PC-3 (cell line): Measurements from ENCODE around the gene GNAT3. TPM values are rescaled to one million over a fixed set of nuclear protein-coding genes. Genes with fewer than 3 reads are reported as not detected.
A peak's percentile ranks its signal among the peaks of the same experiment; 100 is the strongest.

ENCODE experiments used
- ATAC-seq: fragments of 200-7000 bp; cut with Tn5 transposase; 2 replicates; pipeline ENCODE4 v1.9.1; 2020; ENCODE audit warnings: mild to moderate bottlenecking, moderate library complexity
- BruUV-seq: library from RNA; stranded (reverse); fragments of 400-500 nt; replicated peaks from 2 replicates; lab custom pipeline; 2021; lab: Mats Ljungman, UMichigan
- CTCF ChIA-PET: fragments of 300-600 bp; sonication (Branson Sonifier 250); formaldehyde crosslinking; loops from one replicate; lab custom pipeline; 2022; ENCODE audit warnings: antibody characterized with exemption; lab: Charles Lee
- POLR2A ChIA-PET: fragments of 300-600 bp; sonication (Branson Sonifier 250); formaldehyde crosslinking; loops from one replicate; lab custom pipeline; 2022; ENCODE audit warnings: antibody characterized with exemption; ENCODE audit not compliant: unreplicated experiment; lab: Charles Lee
- DNase-seq: peaks from one replicate; pipeline ENCODE4 v3.0.0-alpha.2; 2015
- H2AFZ ChIP-seq: fragments of 300-600 bp; sonication (generic); 2 replicates; pipeline ENCODE4 v1.6.0; 2016; ENCODE audit warnings: antibody characterized with exemption, low read length
- H3F3A ChIP-seq: fragments of 300-600 bp; sonication (generic); one replicate; pipeline ENCODE4 v1.6.0; 2017; ENCODE audit warnings: antibody characterized with exemption, low read length, control low read depth, mild to moderate bottlenecking; ENCODE audit not compliant: unreplicated experiment
- H3K27ac ChIP-seq: fragments of 300-600 bp; sonication (generic); 2 replicates; pipeline ENCODE4 v1.5.1; 2016; ENCODE audit warnings: mild to moderate bottlenecking, low read length
- H3K27me3 ChIP-seq: fragments of 300-600 bp; sonication (generic); 2 replicates; pipeline ENCODE4 v1.6.1; 2016; ENCODE audit warnings: low read length, mixed read lengths
- H3K36me3 ChIP-seq: fragments of 300-600 bp; sonication (generic); 2 replicates; pipeline ENCODE4 v1.6.1; 2016; ENCODE audit warnings: low read depth, mixed run types, low read length, mixed read lengths
- H3K4me1 ChIP-seq: fragments of 300-600 bp; sonication (generic); 2 replicates; pipeline ENCODE4 v1.5.1; 2016; ENCODE audit warnings: low read length; ENCODE audit not compliant: insufficient read depth
- H3K4me2 ChIP-seq: fragments of 300-600 bp; sonication (generic); 2 replicates; pipeline ENCODE4 v1.6.0; 2016; ENCODE audit warnings: low read length
- H3K4me3 ChIP-seq: fragments of 300-600 bp; sonication (generic); 2 replicates; pipeline ENCODE4 v1.5.1; 2016; ENCODE audit warnings: mild to moderate bottlenecking, low read length, mixed read lengths
- H3K79me2 ChIP-seq: fragments of 300-600 bp; sonication (generic); 2 replicates; pipeline ENCODE4 v1.6.1; 2017; ENCODE audit warnings: low read length, mixed read lengths
- H3K9ac ChIP-seq: fragments of 300-600 bp; sonication (generic); 2 replicates; pipeline ENCODE4 v1.6.0; 2016; ENCODE audit warnings: mild to moderate bottlenecking, low read length
- H3K9me2 ChIP-seq: fragments of 300-600 bp; sonication (generic); replicated peaks from 2 replicates; pipeline ENCODE4 v1.6.1; 2016; ENCODE audit warnings: mixed run types, low read length, mixed read lengths
- H3K9me3 ChIP-seq: fragments of 300-600 bp; sonication (generic); 2 replicates; pipeline ENCODE4 v1.6.1; 2016; ENCODE audit warnings: low read length, mixed read lengths
- H4K20me1 ChIP-seq: fragments of 300-600 bp; sonication (generic); 2 replicates; pipeline ENCODE4 v1.6.1; 2016; ENCODE audit warnings: low read length, mixed read lengths
- EZH2 ChIP-seq: fragments of 300-600 bp; sonication (generic); IDR thresholded peaks from one replicate; pipeline ENCODE4 v1.6.1; 2017; ENCODE audit warnings: antibody characterized with exemption, mild to moderate bottlenecking, low read length; ENCODE audit not compliant: unreplicated experiment
- EZH2phosphoT487 ChIP-seq: fragments of 300-600 bp; sonication (generic); IDR thresholded peaks from 2 replicates; pipeline ENCODE4 v1.6.1; 2018; ENCODE audit warnings: mild to moderate bottlenecking, antibody characterized with exemption, low read length, borderline replicate concordance
- intact Hi-C: fragments of 100-400 bp; cut with micrococcal nuclease; formaldehyde crosslinking; loops from 2 replicates; pipeline ENCODE4 v1.9.0; 2023
- total RNA-seq: library from RNA; depleted of rRNA; stranded (reverse); fragments of >200 nt; gene quantifications from 2 replicates; pipeline ENCODE4 v1.2.3, GENCODE V29; 2014
- TF ChIP-seq, protein P1 (sequence below): fragments of 300-600 bp; sonication (generic); conservative IDR thresholded peaks from 2 replicates; pipeline ENCODE4 v1.5.1; 2017; ENCODE audit warnings: antibody characterized with exemption, low read depth, mild to moderate bottlenecking, low read length

Gene GNAT3
- total RNA-seq, 1 experiment from 2014 or later, result not detected

DNA sequence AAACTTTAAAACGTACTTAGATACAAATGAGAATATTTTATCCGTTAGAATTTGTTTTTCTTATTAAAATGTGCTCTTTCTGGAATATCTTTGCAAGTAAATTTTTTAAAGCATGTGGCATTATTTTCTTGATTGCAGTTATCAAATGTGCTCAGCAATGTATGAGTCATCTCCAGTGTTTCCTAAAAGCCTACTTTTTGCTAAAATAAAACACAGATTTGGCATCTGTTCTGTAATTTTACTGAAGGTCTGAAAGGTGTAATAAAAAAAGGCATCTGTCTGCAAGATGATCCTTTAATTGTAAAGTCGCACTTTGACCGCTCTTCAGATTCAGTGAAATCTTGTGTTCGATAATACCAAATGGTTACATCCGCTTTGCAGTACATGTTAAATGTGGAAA, 3.4 kb downstream of the GNAT3 start:
- Histone ChIP-seq H3K4me2 (no peak overlapping the region), H3K27ac (no peak overlapping the region), H3K4me3 (no peak overlapping the region), H3K9me3 (no peaks in the 10 kb centered on the region), H3K4me1 (peaks cover 10% of the 10 kb centered on the region), H3K9ac (no peak overlapping the region), H3K79me2 (no peaks in the 10 kb centered on the region), H3K9me2 (no peaks in the 10 kb centered on the region), H2AFZ (no peak overlapping the region), H3F3A (no peaks in the 10 kb centered on the region), H4K20me1 (no peaks in the 10 kb centered on the region), H3K27me3 (no peaks in the 10 kb centered on the region), H3K36me3 (no peaks in the 10 kb centered on the region)
- no TSS peak for BruUV-seq
- CTCF ChIA-PET, result no interaction called here
- POLR2A ChIA-PET, result no interaction called here
- ATAC-seq (no peak), DNase-seq (no peak)
- intact Hi-C loops, result loop anchor here (5.0 kb wide), 2 partner anchors 41 to 104 kb away; no protein-coding TSS in a partner anchor
- TF ChIP-seq, protein P1, sequence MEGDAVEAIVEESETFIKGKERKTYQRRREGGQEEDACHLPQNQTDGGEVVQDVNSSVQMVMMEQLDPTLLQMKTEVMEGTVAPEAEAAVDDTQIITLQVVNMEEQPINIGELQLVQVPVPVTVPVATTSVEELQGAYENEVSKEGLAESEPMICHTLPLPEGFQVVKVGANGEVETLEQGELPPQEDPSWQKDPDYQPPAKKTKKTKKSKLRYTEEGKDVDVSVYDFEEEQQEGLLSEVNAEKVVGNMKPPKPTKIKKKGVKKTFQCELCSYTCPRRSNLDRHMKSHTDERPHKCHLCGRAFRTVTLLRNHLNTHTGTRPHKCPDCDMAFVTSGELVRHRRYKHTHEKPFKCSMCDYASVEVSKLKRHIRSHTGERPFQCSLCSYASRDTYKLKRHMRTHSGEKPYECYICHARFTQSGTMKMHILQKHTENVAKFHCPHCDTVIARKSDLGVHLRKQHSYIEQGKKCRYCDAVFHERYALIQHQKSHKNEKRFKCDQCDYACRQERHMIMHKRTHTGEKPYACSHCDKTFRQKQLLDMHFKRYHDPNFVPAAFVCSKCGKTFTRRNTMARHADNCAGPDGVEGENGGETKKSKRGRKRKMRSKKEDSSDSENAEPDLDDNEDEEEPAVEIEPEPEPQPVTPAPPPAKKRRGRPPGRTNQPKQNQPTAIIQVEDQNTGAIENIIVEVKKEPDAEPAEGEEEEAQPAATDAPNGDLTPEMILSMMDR, result no peak
- no peak for TF ChIP-seq EZH2phosphoT487
- no peak for TF ChIP-seq EZH2

DNA sequence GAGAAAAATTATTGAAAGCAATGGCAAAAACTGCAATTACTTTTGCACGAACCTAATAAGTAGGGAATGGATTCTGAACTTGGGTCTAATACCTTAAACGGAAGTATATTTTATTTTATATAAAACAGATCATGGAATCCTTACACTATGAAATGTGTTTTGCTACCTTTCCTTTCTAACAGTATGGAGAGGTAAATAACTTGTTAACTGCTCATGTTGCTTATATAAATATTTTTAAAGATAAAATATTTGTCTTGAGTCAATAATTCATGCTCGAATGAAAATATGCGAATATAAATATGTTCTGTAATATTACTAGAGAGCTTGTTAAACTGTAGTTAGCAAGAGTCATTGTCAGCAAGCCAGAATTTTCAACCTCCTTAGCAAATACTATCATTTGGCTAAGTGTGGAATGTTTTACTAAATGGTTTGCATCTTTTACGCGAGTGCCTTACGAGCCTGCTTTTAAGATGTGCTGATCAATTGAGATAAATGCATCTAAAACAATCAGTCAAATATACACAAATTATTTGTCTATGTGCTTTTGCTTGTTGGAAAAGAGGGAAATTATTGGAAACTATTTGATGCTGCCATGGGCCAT, 5.9 kb downstream of the GNAT3 start:
- H3K36me3 ChIP-seq, result no peaks in the 10 kb centered on the region
- TF ChIP-seq EZH2phosphoT487 (no peak), EZH2 (no peak)
- TF ChIP-seq, protein P1, result no peak
- peak overlapping the region; percentile 36 for H3K27ac ChIP-seq
- no peaks in the 10 kb centered on the region for H3K9me3 ChIP-seq
- ChIA-PET POLR2A (interaction anchor here (0.7 kb wide), 1 partner anchor 742 kb away, joined by 3 read pairs; no protein-coding TSS in a partner anchor), CTCF (interaction anchor here (0.6 kb wide), 1 partner anchor 1728 kb away, joined by 3 read pairs; no protein-coding TSS in a partner anchor)
- DNase-seq, result peak; percentile 92
- no peak overlapping the region for H2AFZ ChIP-seq
- ATAC-seq, result peak; percentile 97
- no peaks in the 10 kb centered on the region for H4K20me1 ChIP-seq
- H3K9ac ChIP-seq, result no peak overlapping the region
- H3K4me2 ChIP-seq, result peak overlapping the region; percentile 61
- BruUV-seq, result no TSS peak
- peaks cover 10% of the 10 kb centered on the region for H3K4me1 ChIP-seq
- intact Hi-C loops, result loop anchor here (1.0 to 5.0 kb wide), 5 partner anchors 27 to 128 kb away; no protein-coding TSS in a partner anchor
- H3K9me2 ChIP-seq, result no peaks in the 10 kb centered on the region
- H3K4me3 ChIP-seq, result no peak overlapping the region
- H3F3A ChIP-seq, result no peaks in the 10 kb centered on the region
- no peaks in the 10 kb centered on the region for H3K27me3 ChIP-seq
- no peaks in the 10 kb centered on the region for H3K79me2 ChIP-seq

DNA sequence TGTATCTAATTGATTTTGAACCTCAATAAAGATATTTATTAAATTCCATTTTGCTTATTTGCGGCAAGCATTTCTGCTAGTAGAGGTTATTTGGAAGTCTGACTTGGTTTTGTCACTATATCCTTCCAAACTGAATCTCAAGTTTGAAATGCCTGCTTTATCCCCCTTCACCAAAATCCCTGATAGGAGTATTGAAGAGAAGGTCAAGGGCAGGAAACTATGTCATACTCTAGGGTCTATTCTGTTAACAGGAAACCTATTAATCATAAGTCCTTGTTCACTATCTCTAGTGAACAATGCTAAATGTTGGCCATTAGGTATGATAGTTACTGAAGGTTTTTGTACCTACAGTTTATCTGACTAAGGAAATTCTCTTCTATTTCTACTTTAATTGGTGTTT, 11.5 kb downstream of the GNAT3 start:
- Histone ChIP-seq H4K20me1 (no peaks in the 10 kb centered on the region), H3K27ac (peak overlapping the region; percentile 90), H3K9me2 (no peaks in the 10 kb centered on the region), H3K9me3 (no peaks in the 10 kb centered on the region), H2AFZ (no peak overlapping the region), H3K27me3 (no peaks in the 10 kb centered on the region), H3K36me3 (no peaks in the 10 kb centered on the region), H3K4me1 (peaks cover 27% of the 10 kb centered on the region), H3K4me2 (no peak overlapping the region), H3K9ac (no peak overlapping the region), H3K4me3 (no peak overlapping the region), H3F3A (peaks cover 3% of the 10 kb centered on the region), H3K79me2 (no peaks in the 10 kb centered on the region)
- DNase-seq (no peak), ATAC-seq (no peak)
- intact Hi-C loops, result no loop called here
- CTCF ChIA-PET, result no interaction called here
- BruUV-seq, result no TSS peak
- POLR2A ChIA-PET, result no interaction called here
- TF ChIP-seq, protein P1, result no peak
- TF ChIP-seq EZH2 (no peak), EZH2phosphoT487 (no peak)
